HL-60/S4 treated with phorbol 12-myristate 13-acetate at 8.2 ng/mL for 4 days and 3 days (cell line): ENCODE data around the gene CDK5.

Experiments
- in situ Hi-C: fragments of 300-500 bp; cut with MboI; formaldehyde crosslinking; loops from 2 replicates; pipeline ENCODE4 v1.15.0; 2022; ENCODE audit warnings: low sequenced_read_pairs

CDK5 gene

GRCh38 chr7:151074817-151075661, 17.3 kb upstream of the CDK5 start:
- in situ Hi-C loops, result no loop called here

- in situ Hi-C loops, result no loop called here
Measured at GRCh38 chr7:151073990-151074389, 16.3 kb upstream of the CDK5 start.

- in situ Hi-C loops, result no loop called here
Measured at GRCh38 chr7:151071032-151071866, 13.6 kb upstream of the CDK5 start.

- in situ Hi-C loops, result no loop called here
Measured at GRCh38 chr7:151070574-151070960, 12.9 kb upstream of the CDK5 start.

GRCh38 chr7:151069841-151070573, 12.3 kb upstream of the CDK5 start:
- in situ Hi-C loops, result no loop called here

GRCh38 chr7:151068069-151068773, 10.5 kb upstream of the CDK5 start:
- in situ Hi-C loops, result no loop called here

GRCh38 chr7:151066273-151066974, 8.7 kb upstream of the CDK5 start:
- in situ Hi-C loops, result no loop called here

GRCh38 chr7:151065516-151065915, 7.8 kb upstream of the CDK5 start:
- in situ Hi-C loops, result no loop called here

- in situ Hi-C loops, result no loop called here
Measured at GRCh38 chr7:151064993-151065392, 7.3 kb upstream of the CDK5 start.

GRCh38 chr7:151064454-151064853, 6.8 kb upstream of the CDK5 start:
- in situ Hi-C loops, result no loop called here

- in situ Hi-C loops, result no loop called here
Measured at GRCh38 chr7:151063212-151063561, 5.5 kb upstream of the CDK5 start.

- in situ Hi-C loops, result no loop called here
Measured at GRCh38 chr7:151062399-151063211, 4.9 kb upstream of the CDK5 start.

- in situ Hi-C loops, result no loop called here
Measured at GRCh38 chr7:151062111-151062398, 4.4 kb upstream of the CDK5 start.

GRCh38 chr7:151061213-151062110, 3.8 kb upstream of the CDK5 start:
- in situ Hi-C loops, result no loop called here

GRCh38 chr7:151060416-151061212, 2.9 kb upstream of the CDK5 start:
- in situ Hi-C loops, result no loop called here

GRCh38 chr7:151060113-151060415, 2.4 kb upstream of the CDK5 start:
- in situ Hi-C loops, result no loop called here

- in situ Hi-C loops, result no loop called here
Measured at GRCh38 chr7:151059367-151060112, 1.8 kb upstream of the CDK5 start, which contains the start of gene SLC4A2. Gene SLC4A2 (plus strand): TSS chr7:151059589. CDS start chr7:151061988, 2,399 bp downstream.
